GM23338 (cell line): ENCODE measurements around the gene PPM1L. TPM values are rescaled to one million over a fixed set of nuclear protein-coding genes. Genes with fewer than 3 reads are reported as not detected.

Experiments used
- ATAC-seq: fragments of 200-7000 bp; cut with Tn5 transposase; 3 replicates; pipeline ENCODE4 v1.9.1; 2020
- DNase-seq: peaks from one replicate; pipeline ENCODE4 v3.0.0-alpha.2; 2015; ENCODE audit warnings: low spot score
- H2AFZ ChIP-seq: fragments of 200-600 bp; sonication (generic); 2 replicates; pipeline ENCODE4 v1.8.0; 2016; ENCODE audit warnings: antibody characterized with exemption, mild to moderate bottlenecking, moderate library complexity
- H3F3A ChIP-seq: fragments of 200-600 bp; sonication (generic); replicated peaks from 2 replicates; pipeline ENCODE4 v1.8.0; 2017; ENCODE audit warnings: antibody characterized with exemption, mixed run types, low read depth
- H3K27ac ChIP-seq: fragments of 200-600 bp; sonication (generic); 2 replicates; pipeline ENCODE4 v1.6.1; 2016; ENCODE audit warnings: low read depth
- H3K27me3 ChIP-seq: fragments of 200-600 bp; sonication (generic); 2 replicates; pipeline ENCODE4 v1.8.0; 2016; ENCODE audit warnings: mild to moderate bottlenecking, mixed run types, moderate library complexity; ENCODE audit not compliant: insufficient read depth
- H3K36me3 ChIP-seq: fragments of 200-600 bp; sonication (generic); 2 replicates; pipeline ENCODE4 v1.8.0; 2016; ENCODE audit warnings: mild to moderate bottlenecking; ENCODE audit not compliant: insufficient read depth
- H3K4me1 ChIP-seq: fragments of 200-600 bp; sonication (generic); 2 replicates; pipeline ENCODE4 v1.8.0; 2016; ENCODE audit warnings: mild to moderate bottlenecking, moderate library complexity; ENCODE audit not compliant: insufficient read depth
- H3K4me2 ChIP-seq: fragments of 200-600 bp; sonication (generic); 2 replicates; pipeline ENCODE4 v1.7.1; 2017; ENCODE audit warnings: mixed run types
- H3K4me3 ChIP-seq: fragments of 200-600 bp; sonication (generic); 2 replicates; pipeline ENCODE4 v1.6.1; 2016; ENCODE audit warnings: mixed run types
- H3K79me2 ChIP-seq: fragments of 200-600 bp; sonication (generic); replicated peaks from 2 replicates; pipeline ENCODE4 v1.8.0; 2017; ENCODE audit warnings: mild to moderate bottlenecking; ENCODE audit not compliant: insufficient read depth
- H3K9me2 ChIP-seq: fragments of 200-600 bp; sonication (generic); 2 replicates; pipeline ENCODE4 v1.8.0; 2017; ENCODE audit not compliant: insufficient read depth
- H4K20me1 ChIP-seq: fragments of 200-600 bp; sonication (generic); replicated peaks from 2 replicates; pipeline ENCODE4 v1.8.0; 2017; ENCODE audit warnings: mild to moderate bottlenecking; ENCODE audit not compliant: insufficient read depth
- H3K27ac Mint-ChIP-seq: 2 replicates; pipeline ENCODE4 v1.8.0; 2020; ENCODE audit warnings: inconsistent platforms, mild to moderate bottlenecking, moderate library complexity, mixed read lengths
- H3K27me3 Mint-ChIP-seq: 3 replicates; pipeline ENCODE4 v1.8.0; 2022; ENCODE audit warnings: low read depth, mild to moderate bottlenecking, moderate library complexity, mixed read lengths, inconsistent platforms; ENCODE audit not compliant: insufficient read depth, poor library complexity
- H3K36me3 Mint-ChIP-seq: 3 replicates; pipeline ENCODE4 v1.8.0; 2021; ENCODE audit warnings: low read depth, mild to moderate bottlenecking, inconsistent platforms, moderate library complexity, mixed read lengths
- H3K4me1 Mint-ChIP-seq: 3 replicates; pipeline ENCODE4 v1.8.0; 2020; ENCODE audit warnings: mild to moderate bottlenecking, inconsistent platforms, mixed read lengths
- H3K4me3 Mint-ChIP-seq: 3 replicates; pipeline ENCODE4 v1.8.0; 2021; ENCODE audit warnings: moderate library complexity, mild to moderate bottlenecking, inconsistent platforms, mixed read lengths
- H3K9me3 Mint-ChIP-seq: 3 replicates; pipeline ENCODE4 v1.8.0; 2020; ENCODE audit warnings: moderate library complexity, mild to moderate bottlenecking, inconsistent platforms, mixed read lengths
- CREB1 ChIP-seq: fragments of 250-450 bp; sonication (Bioruptor Pico); IDR thresholded peaks from 2 replicates; pipeline ENCODE4 v1.5.0; 2020; ENCODE audit warnings: low read depth, mild to moderate bottlenecking, moderate library complexity
- EZH2 ChIP-seq: fragments of 200-600 bp; sonication (generic); IDR thresholded peaks from one replicate; pipeline ENCODE4 v1.8.0; 2017; ENCODE audit warnings: antibody characterized with exemption, mild to moderate bottlenecking, low read depth; ENCODE audit not compliant: unreplicated experiment
- JUNB ChIP-seq: IDR thresholded peaks from one replicate; pipeline ENCODE4 v1.6.1; 2016; ENCODE audit warnings: antibody characterized with exemption; ENCODE audit not compliant: unreplicated experiment
- STAT1 ChIP-seq: IDR thresholded peaks from one replicate; pipeline ENCODE4 v1.6.1; 2016; ENCODE audit warnings: antibody characterized with exemption; ENCODE audit not compliant: unreplicated experiment
- ZNF114 ChIP-seq: fragments of 250-450 bp; sonication (Bioruptor Pico); IDR thresholded peaks from 2 replicates; pipeline ENCODE4 v1.5.0; 2020; ENCODE audit warnings: mild to moderate bottlenecking, moderate library complexity
- polyA plus RNA-seq: library from polyadenylated mRNA; unstranded; fragments of >200 nt; fragmentation: Nextera tagmentation; extraction: Ambion mirVana; gene quantifications from 2 replicates; pipeline ENCODE4 v1.2.1, GENCODE V29; 2016
- total RNA-seq: library from RNA; depleted of rRNA; stranded (reverse); fragments of >200 nt; shearing (Covaris generic); gene quantifications from 2 replicates; pipeline ENCODE4 v1.2.3, GENCODE V29; 2014
- TF ChIP-seq, protein P1 (sequence below): IDR thresholded peaks from one replicate; pipeline ENCODE4 v1.6.1; 2018; ENCODE audit warnings: antibody characterized with exemption; ENCODE audit not compliant: unreplicated experiment
- TF ChIP-seq, protein P2 (sequence below), 2 experiments: fragments of 200-600 bp in 1 of 2; sonication (generic) in 1 of 2; conservative IDR thresholded peaks; 2 replicates each; pipeline versions ENCODE4 v1.5.1 to v1.6.1; 2016 to 2017; ENCODE audit warnings: antibody characterized with exemption in 2 of 2, low read depth in 2 of 2, mild to moderate bottlenecking in 2 of 2, moderate library complexity in 1 of 2
- TF ChIP-seq, protein P3 (sequence below): IDR thresholded peaks from 2 replicates; pipeline ENCODE4 v1.6.1; 2016; ENCODE audit warnings: antibody characterized with exemption

PPM1L gene
- total and polyA plus RNA-seq, 2 experiments from 2014 or later = 3.9 to 26.4 TPM

DNA sequence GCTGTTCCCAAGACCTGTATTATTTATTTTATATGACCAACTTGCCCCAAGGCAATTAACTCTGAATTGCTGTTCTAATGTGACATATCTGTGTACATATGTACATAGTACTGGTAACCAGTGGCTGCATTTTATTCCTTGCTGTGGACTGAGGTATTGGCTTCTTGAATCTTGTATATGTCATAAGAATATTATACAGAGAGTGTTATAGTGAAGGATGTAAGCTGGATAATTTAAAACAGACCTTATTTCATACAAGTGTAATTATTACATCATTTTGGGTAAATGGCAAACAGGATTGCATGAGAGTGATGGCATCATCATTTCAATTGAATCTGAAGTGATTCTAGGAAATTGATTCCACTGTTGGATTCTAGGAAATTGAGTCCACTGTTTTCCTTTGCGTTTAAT, 316.2 kb downstream of the PPM1L start (continued):
- TF ChIP-seq, protein P1, sequence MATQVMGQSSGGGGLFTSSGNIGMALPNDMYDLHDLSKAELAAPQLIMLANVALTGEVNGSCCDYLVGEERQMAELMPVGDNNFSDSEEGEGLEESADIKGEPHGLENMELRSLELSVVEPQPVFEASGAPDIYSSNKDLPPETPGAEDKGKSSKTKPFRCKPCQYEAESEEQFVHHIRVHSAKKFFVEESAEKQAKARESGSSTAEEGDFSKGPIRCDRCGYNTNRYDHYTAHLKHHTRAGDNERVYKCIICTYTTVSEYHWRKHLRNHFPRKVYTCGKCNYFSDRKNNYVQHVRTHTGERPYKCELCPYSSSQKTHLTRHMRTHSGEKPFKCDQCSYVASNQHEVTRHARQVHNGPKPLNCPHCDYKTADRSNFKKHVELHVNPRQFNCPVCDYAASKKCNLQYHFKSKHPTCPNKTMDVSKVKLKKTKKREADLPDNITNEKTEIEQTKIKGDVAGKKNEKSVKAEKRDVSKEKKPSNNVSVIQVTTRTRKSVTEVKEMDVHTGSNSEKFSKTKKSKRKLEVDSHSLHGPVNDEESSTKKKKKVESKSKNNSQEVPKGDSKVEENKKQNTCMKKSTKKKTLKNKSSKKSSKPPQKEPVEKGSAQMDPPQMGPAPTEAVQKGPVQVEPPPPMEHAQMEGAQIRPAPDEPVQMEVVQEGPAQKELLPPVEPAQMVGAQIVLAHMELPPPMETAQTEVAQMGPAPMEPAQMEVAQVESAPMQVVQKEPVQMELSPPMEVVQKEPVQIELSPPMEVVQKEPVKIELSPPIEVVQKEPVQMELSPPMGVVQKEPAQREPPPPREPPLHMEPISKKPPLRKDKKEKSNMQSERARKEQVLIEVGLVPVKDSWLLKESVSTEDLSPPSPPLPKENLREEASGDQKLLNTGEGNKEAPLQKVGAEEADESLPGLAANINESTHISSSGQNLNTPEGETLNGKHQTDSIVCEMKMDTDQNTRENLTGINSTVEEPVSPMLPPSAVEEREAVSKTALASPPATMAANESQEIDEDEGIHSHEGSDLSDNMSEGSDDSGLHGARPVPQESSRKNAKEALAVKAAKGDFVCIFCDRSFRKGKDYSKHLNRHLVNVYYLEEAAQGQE = no peak
- no peak for TF ChIP-seq EZH2
- TF ChIP-seq JUNB = no peak
- TF ChIP-seq CREB1 (CRISPR knock-in tag) = no peak

DNA sequence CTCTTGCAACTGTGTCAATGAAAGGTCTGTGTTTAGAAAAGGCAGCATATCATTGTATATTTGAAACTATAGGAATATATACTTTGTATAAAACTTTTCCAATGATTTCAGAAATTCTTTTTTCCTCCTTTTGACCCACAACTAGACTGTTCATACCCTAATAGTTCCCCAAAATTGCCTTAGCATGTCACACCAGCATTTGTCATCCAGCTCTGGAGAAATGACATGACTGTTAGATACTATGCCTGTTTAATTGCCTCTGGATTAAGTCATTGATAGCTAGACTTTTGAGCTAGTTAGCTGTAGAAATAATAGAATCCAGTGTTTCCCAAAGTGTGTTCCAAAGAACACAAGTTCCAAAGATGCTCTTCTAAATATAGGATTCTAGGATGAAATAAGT, 316.7 kb downstream of the PPM1L start:
- Histone ChIP-seq H3K9me2 (no peaks in the 10 kb centered on the region), H3K79me2 (no peaks in the 10 kb centered on the region), H4K20me1 (no peaks in the 10 kb centered on the region), H3K4me1 (no peaks in the 10 kb centered on the region), H3F3A (no peaks in the 10 kb centered on the region), H3K4me3 (no peak overlapping the region), H3K27me3 (no peaks in the 10 kb centered on the region), H3K27ac (no peak overlapping the region), H3K4me2 (no peak overlapping the region), H2AFZ (no peak overlapping the region), H3K36me3 (no peaks in the 10 kb centered on the region)
- Mint-ChIP-seq H3K36me3 (peaks cover 3% of the 10 kb centered on the region; the same call in 1 of the 3 replicates), H3K4me1 (peaks cover 9% of the 10 kb centered on the region; the same call in 2 of the 3 replicates), H3K27ac (no peak overlapping the region), H3K9me3 (no peaks in the 10 kb centered on the region), H3K4me3 (no peak overlapping the region), H3K27me3 (peaks cover 2% of the 10 kb centered on the region)
- no peak for ATAC-seq
- DNase-seq = no peak
- TF ChIP-seq, protein P2, sequence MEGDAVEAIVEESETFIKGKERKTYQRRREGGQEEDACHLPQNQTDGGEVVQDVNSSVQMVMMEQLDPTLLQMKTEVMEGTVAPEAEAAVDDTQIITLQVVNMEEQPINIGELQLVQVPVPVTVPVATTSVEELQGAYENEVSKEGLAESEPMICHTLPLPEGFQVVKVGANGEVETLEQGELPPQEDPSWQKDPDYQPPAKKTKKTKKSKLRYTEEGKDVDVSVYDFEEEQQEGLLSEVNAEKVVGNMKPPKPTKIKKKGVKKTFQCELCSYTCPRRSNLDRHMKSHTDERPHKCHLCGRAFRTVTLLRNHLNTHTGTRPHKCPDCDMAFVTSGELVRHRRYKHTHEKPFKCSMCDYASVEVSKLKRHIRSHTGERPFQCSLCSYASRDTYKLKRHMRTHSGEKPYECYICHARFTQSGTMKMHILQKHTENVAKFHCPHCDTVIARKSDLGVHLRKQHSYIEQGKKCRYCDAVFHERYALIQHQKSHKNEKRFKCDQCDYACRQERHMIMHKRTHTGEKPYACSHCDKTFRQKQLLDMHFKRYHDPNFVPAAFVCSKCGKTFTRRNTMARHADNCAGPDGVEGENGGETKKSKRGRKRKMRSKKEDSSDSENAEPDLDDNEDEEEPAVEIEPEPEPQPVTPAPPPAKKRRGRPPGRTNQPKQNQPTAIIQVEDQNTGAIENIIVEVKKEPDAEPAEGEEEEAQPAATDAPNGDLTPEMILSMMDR (conservative IDR thresholded peaks at IDR 0.05; ENCODE audit: low read depth in 2 of 2) = no peak
- TF ChIP-seq CREB1 (CRISPR knock-in tag) = no peak
- TF ChIP-seq, protein P3, sequence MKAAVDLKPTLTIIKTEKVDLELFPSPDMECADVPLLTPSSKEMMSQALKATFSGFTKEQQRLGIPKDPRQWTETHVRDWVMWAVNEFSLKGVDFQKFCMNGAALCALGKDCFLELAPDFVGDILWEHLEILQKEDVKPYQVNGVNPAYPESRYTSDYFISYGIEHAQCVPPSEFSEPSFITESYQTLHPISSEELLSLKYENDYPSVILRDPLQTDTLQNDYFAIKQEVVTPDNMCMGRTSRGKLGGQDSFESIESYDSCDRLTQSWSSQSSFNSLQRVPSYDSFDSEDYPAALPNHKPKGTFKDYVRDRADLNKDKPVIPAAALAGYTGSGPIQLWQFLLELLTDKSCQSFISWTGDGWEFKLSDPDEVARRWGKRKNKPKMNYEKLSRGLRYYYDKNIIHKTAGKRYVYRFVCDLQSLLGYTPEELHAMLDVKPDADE = no peak
- no peak for TF ChIP-seq ZNF114 (CRISPR knock-in tag)
- no peak for TF ChIP-seq STAT1
